Keratinocyte (primary cell): ENCODE results near the gene NOL12. TPM values are rescaled to one million over a fixed set of nuclear protein-coding genes. Genes with fewer than 3 reads are reported as not detected.

ENCODE experiments used
- DNase-seq: peaks from one replicate; pipeline ENCODE4 v3.0.0-alpha.2; 2011; ENCODE audit warnings: low read depth, missing footprints, low spot score
- FAIRE-seq: peaks from 2 replicates; lab custom pipeline; 2011; peaks lifted over from hg19 to GRCh38; lab: Jason Lieb, UNC
- H2AFZ ChIP-seq: 2 replicates; pipeline ENCODE4 v1.6.0; 2012; ENCODE audit warnings: low read length, control low read depth, inconsistent platforms; ENCODE audit not compliant: control insufficient read depth
- H3K27ac ChIP-seq: 2 replicates; pipeline ENCODE4 v1.5.1; 2011; ENCODE audit warnings: low read length; ENCODE audit not compliant: control insufficient read depth, insufficient read depth
- H3K27me3 ChIP-seq: 3 replicates; pipeline ENCODE4 v1.6.0; 2011; ENCODE audit warnings: low read length; ENCODE audit not compliant: control insufficient read depth, insufficient read depth; ENCODE audit errors: extremely low read depth
- H3K36me3 ChIP-seq, 2 experiments: 2 replicates in 1 of 2; 3 replicates in 1 of 2; pipeline ENCODE4 v1.5.1; 2011; ENCODE audit warnings: low read length in 2 of 2, mild to moderate bottlenecking in 1 of 2; ENCODE audit not compliant: control insufficient read depth in 2 of 2, insufficient read depth in 2 of 2; ENCODE audit errors: extremely low read depth in 1 of 2
- H3K4me1 ChIP-seq: 3 replicates; pipeline ENCODE4 v1.5.1; 2011; ENCODE audit warnings: low read length; ENCODE audit not compliant: control insufficient read depth, insufficient read depth; ENCODE audit errors: extremely low read depth
- H3K4me2 ChIP-seq: 3 replicates; pipeline ENCODE4 v1.6.0; 2011; ENCODE audit warnings: low read depth, low read length; ENCODE audit not compliant: control insufficient read depth, insufficient read depth; ENCODE audit errors: extremely low read depth
- H3K4me3 ChIP-seq, 3 experiments: fragments of 200-600 bp in 1 of 3; sonication (generic) in 1 of 3; 2 replicates in 2 of 3; 3 replicates in 1 of 3; pipeline ENCODE4 v1.5.1; 2011 to 2016; ENCODE audit warnings: low read length in 3 of 3, mild to moderate bottlenecking in 3 of 3, control low read depth in 2 of 3, inconsistent platforms in 1 of 3, low read depth in 1 of 3, mixed read lengths in 1 of 3, mixed run types in 1 of 3, moderate library complexity in 1 of 3; ENCODE audit not compliant: control insufficient read depth in 2 of 3, insufficient read depth in 2 of 3; ENCODE audit errors: extremely low read depth in 1 of 3
- H3K79me2 ChIP-seq: 2 replicates; pipeline ENCODE4 v1.6.0; 2012; ENCODE audit warnings: low read length; ENCODE audit not compliant: control insufficient read depth, insufficient read depth
- H3K9ac ChIP-seq: 3 replicates; pipeline ENCODE4 v1.6.0; 2011; ENCODE audit warnings: low read length; ENCODE audit not compliant: control insufficient read depth, insufficient read depth; ENCODE audit errors: extremely low read depth
- H3K9me1 ChIP-seq: 3 replicates; pipeline ENCODE4 v1.6.0; 2011; ENCODE audit warnings: low read length; ENCODE audit not compliant: control insufficient read depth, insufficient read depth; ENCODE audit errors: extremely low read depth
- H3K9me3 ChIP-seq: 2 replicates; pipeline ENCODE4 v1.5.1; 2012; ENCODE audit warnings: low read depth, low read length; ENCODE audit not compliant: control insufficient read depth
- H4K20me1 ChIP-seq: 3 replicates; pipeline ENCODE4 v1.6.0; 2011; ENCODE audit warnings: low read length; ENCODE audit not compliant: control insufficient read depth, insufficient read depth; ENCODE audit errors: extremely low read depth
- CTCF ChIP-seq, 3 experiments: IDR thresholded peaks in 1 of 3; conservative IDR thresholded peaks in 1 of 3; optimal IDR thresholded peaks in 1 of 3; 2 replicates in 2 of 3; 3 replicates in 1 of 3; pipeline versions ENCODE3 to v1.5.1; 2011; ENCODE audit warnings: low read length in 3 of 3, mild to moderate bottlenecking in 3 of 3, moderate library complexity in 2 of 3, control low read depth in 1 of 3, inconsistent platforms in 1 of 3; ENCODE audit not compliant: insufficient read depth in 2 of 3; ENCODE audit errors: extremely low read depth in 1 of 3
- EZH2 ChIP-seq: IDR thresholded peaks from one replicate; pipeline ENCODE4 v1.6.1; 2012; ENCODE audit warnings: inconsistent platforms, mild to moderate bottlenecking, low read length, moderate library complexity
- dilution Hi-C: fragments of 300-500 bp; cut with MboI; formaldehyde crosslinking; loops from one replicate; pipeline ENCODE4 v1.7.0; 2020; ENCODE audit warnings: low sequenced_read_pairs; ENCODE audit not compliant: extremely low pct_ligation_motif_present
- polyA plus RNA-seq, 5 experiments: library from polyadenylated mRNA; depleted of rRNA in 3 of 5; stranded (reverse) in 3 of 5; stranded (forward) in 1 of 5; unstranded in 1 of 5; fragments of >200 nt; gene quantifications; 1 replicate in 1 of 5; 2 replicates in 3 of 5; 3 replicates in 1 of 5; pipeline versions ENCODE4 v1.2.1 to v1.2.3, GENCODE V29; 2011 to 2012; ENCODE audit warnings: missing spikeins in 2 of 5, low read depth in 1 of 5, low replicate concordance in 1 of 5

Gene NOL12
- polyA plus RNA-seq, 1 donor (not counting 4 experiments of a cell fraction or from before 2014, with no cell fraction given): 23.8 TPM

- Histone ChIP-seq H3K9me1 (no peaks in the 10 kb centered on the region), H3K36me3 (peaks cover 29 to 45% of the 10 kb centered on the region in 2 experiments), H4K20me1 (peaks cover 3% of the 10 kb centered on the region), H3K27me3 (no peaks in the 10 kb centered on the region), H3K27ac (no peak overlapping the region), H3K9ac (no peak overlapping the region), H3K4me1 (no peaks in the 10 kb centered on the region), H2AFZ (no peak overlapping the region), H3K4me3 (no peak overlapping the region), H3K9me3 (no peaks in the 10 kb centered on the region), H3K79me2 (no peaks in the 10 kb centered on the region), H3K4me2 (no peak overlapping the region)
- DNase-seq: no peak
- TF ChIP-seq CTCF (optimal IDR thresholded peaks at IDR 0.05 in 1 of 3, IDR thresholded peaks at IDR 0.05 in 1 of 3, conservative IDR thresholded peaks at IDR 0.05 in 1 of 3; ENCODE audit: extremely low read depth in 1 of 3, insufficient read depth in 2 of 3, low read length in 3 of 3): no peak
- no peak for TF ChIP-seq EZH2
- dilution Hi-C loops: no loop called here
- no peak for FAIRE-seq
Measured at GRCh38 chr22:37650463-37651136, 35.5 kb upstream of the NOL12 start.

- Histone ChIP-seq H3K27ac (no peak overlapping the region), H3K36me3 (peaks cover 14 to 29% of the 10 kb centered on the region in 2 experiments), H3K4me3 (no peak overlapping the region), H3K9ac (no peak overlapping the region), H4K20me1 (peaks cover 3% of the 10 kb centered on the region), H2AFZ (no peak overlapping the region), H3K79me2 (peaks cover 7% of the 10 kb centered on the region), H3K9me1 (no peaks in the 10 kb centered on the region), H3K4me1 (peaks cover 12% of the 10 kb centered on the region), H3K27me3 (no peaks in the 10 kb centered on the region), H3K9me3 (no peaks in the 10 kb centered on the region), H3K4me2 (no peak overlapping the region)
- dilution Hi-C loops: no loop called here
- no peak for FAIRE-seq
- DNase-seq: no peak
- TF ChIP-seq EZH2 (no peak), CTCF (optimal IDR thresholded peaks at IDR 0.05 in 1 of 3, IDR thresholded peaks at IDR 0.05 in 1 of 3, conservative IDR thresholded peaks at IDR 0.05 in 1 of 3; ENCODE audit: extremely low read depth in 1 of 3, insufficient read depth in 2 of 3, low read length in 3 of 3) (no peak)
Measured at GRCh38 chr22:37654563-37655251, 31.4 kb upstream of the NOL12 start.
